Measurements from ENCODE around the gene KRTAP10-9.

- TF ChIP-seq POLR2AphosphoS5 (IDR thresholded peaks at IDR 0.05; ENCODE audit: insufficient read depth in 1 of 2, low read depth in 1 of 2) (no peak), POLR2A (IDR thresholded peaks at IDR 0.05) (no peak)
Observed at GRCh38 chr21:44593598-44594405, 33.1 kb upstream of the KRTAP10-9 start.

All from vagina (tissue), 2 donors.